HG02763 (cell line): ENCODE data around the gene MAMDC2.

Source experiments
- ATAC-seq: cut with Tn5 transposase; IDR thresholded peaks from one replicate; pipeline ENCODE4 v1.9.1; 2021; ENCODE audit warnings: mild to moderate bottlenecking, moderate library complexity; ENCODE audit not compliant: unreplicated experiment

Gene MAMDC2

DNA sequence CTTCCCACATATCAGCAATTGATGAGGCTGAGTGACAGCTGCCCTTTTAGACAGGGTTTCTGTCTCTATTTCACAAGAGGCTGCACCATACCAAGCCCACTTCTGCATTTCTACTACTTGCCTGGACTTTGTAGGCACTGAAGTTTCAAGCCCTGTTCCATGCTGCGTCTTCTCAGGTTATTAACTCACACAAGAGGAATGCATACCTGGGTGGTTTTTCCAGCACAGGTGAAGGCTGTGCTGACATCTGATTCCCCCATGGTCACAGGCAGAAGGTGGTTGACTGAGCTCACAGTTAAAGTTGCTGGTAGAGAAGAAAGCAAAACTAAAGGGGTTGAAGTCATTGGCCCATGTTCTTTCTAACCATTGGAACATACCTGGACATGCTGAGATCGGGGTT is 86.6 kb downstream of the MAMDC2 start:
- no peak for ATAC-seq

DNA sequence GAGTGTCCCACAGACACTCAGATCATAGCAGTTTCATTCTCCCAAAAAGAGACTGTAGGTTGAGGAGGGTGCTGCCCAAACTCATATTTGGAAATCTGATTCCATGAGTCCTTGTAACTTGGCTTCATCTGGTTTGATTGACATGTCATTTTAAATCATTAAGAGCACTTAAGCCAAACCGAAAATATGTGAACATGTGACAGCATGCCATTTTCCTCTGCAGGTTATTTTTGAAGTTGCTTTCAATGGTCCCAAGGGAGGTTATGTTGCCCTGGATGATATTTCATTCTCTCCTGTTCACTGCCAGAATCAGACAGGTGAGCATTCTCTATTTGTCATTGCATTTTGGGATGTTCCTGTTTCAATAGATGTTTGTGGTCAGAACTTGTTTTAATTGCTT is 87.6 kb downstream of the MAMDC2 start:
- no peak for ATAC-seq

DNA sequence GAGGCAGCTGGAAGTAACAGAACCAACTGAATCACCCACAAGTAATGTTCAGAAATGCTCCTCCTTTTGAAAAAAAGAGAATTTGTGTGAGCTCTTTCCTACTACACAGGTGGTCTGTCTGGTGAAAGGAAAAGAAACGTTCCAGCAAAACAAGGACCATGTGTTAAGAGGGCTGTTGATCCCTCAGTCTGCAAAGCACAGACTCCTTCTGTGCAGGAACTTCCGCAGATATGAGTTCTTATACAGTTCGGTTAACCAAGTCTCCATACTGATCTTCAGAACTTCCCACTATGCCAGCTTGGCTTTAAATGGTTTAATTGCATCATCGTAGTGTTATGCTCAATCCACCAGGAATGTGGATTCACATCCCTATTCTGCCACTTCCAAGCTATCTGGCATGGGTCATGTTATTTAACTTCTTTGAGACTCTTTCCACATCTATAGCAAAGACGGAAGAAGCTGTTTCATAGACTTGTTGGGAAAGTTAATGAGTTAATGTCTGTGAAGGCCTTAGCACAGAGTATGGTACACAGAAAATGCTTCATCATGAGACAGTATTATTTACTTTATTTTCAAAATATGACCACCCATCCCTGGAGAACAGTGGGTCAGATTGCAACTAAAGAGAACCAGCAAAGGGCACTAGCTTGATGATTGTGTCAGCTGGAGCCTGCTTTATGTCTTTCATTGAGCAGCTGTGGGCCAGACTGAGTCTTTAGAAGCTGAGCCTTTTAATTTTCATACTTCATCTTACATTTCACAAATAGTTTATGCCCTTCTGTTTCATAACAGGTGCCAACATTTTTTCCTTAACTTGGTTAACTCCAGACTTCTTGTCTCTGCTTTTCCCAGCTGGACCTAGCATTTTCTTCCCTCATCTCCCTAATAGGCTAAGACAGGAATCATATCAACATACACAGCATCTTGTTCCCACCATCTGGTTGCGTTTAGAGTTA is 89.9 kb downstream of the MAMDC2 start:
- no peak for ATAC-seq

DNA sequence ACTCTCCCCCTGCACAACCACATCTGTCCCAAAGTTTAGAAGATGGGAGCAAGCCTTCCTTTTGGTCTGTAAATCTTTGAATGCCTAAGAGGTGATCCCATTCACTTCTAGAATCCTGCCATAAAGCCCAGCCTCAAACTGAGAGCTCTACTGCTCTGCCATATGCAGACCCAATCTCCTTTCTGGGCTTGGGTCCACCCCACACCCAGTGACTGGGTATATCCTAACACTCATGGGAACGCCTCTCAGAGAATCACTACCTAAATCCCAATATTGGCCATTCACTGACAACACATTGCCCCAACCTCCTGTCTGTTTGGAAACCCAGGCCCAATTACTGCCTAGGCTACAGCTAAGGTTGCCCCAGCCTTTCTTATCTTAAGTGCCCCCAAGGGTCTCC is 90.7 kb downstream of the MAMDC2 start:
- no peak for ATAC-seq

DNA sequence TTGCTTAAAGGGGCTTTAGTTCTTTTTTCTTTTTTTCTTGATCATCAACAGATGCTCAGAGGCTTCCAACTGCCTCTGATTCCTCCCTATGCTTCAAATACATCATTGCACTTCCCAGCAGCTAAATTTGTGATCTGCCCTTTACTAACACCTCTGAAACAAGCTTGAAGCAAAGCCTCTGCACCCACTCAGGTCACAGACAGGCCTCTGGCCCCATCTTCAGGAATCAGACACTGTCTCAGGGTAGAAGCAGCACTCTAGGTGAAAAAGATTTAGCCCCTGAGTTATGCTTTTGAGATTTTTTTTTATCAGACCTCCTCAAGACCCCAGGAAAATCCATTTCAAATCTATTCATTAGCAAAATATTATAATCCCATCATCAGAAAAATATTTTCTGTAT is 91.5 kb downstream of the MAMDC2 start:
- ATAC-seq = no peak

DNA sequence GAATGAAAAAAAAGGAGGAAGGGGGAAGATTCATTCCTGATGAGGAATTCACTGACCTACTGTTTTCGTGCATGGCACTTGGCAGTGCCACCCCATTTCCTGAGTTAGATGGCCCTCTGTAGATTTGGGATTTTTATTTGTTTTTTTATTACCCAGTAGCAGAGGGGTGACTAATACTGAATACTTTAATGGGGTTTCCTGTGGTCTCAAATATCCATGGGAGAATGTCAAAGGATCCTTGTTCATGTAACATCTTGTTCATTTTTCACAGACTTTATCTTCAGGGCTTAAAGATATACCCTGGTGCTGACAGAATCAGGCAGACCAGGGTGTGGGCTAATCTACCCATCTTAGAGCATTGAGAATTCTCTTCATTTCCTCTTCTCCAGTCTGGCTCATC is 93.0 kb downstream of the MAMDC2 start:
- ATAC-seq = no peak

DNA sequence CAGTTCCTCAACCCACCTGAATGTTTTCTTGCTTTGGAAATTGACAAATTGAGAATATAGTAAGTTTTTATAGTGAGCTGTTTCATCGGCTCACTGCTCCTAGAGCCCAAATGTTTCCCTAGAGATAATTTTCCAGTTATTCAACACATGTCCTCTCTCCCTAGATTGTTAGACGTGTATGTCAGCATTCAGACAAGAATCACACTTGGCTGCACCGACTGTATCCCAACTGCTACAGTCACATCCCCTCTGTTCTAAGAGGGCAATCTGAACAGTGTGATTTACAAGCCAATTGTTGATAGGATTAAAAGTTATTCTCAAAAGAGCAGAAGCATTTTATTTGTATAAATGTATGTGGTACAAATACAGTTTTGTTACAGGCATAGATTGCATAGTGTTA is 93.9 kb downstream of the MAMDC2 start:
- no peak for ATAC-seq

DNA sequence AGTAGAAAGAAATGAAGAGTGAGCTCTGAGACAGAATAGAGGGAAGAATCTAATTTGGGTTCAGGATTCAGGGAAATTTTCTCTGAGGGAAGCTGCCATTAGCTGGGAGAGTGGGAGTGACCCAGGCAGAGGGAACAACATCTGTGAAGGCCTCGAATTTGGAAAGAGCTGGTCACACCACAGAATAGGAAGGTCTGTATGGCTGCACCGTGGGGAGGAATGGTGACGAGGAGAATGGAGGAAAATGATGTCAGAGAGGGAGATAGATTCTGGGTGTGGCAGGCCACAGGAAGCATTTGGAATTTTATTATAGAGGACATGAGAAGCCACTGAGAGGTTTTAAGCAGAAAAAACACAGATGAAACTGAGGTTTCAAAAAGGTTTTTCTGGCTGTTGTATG is 98.5 kb downstream of the MAMDC2 start:
- no peak for ATAC-seq

DNA sequence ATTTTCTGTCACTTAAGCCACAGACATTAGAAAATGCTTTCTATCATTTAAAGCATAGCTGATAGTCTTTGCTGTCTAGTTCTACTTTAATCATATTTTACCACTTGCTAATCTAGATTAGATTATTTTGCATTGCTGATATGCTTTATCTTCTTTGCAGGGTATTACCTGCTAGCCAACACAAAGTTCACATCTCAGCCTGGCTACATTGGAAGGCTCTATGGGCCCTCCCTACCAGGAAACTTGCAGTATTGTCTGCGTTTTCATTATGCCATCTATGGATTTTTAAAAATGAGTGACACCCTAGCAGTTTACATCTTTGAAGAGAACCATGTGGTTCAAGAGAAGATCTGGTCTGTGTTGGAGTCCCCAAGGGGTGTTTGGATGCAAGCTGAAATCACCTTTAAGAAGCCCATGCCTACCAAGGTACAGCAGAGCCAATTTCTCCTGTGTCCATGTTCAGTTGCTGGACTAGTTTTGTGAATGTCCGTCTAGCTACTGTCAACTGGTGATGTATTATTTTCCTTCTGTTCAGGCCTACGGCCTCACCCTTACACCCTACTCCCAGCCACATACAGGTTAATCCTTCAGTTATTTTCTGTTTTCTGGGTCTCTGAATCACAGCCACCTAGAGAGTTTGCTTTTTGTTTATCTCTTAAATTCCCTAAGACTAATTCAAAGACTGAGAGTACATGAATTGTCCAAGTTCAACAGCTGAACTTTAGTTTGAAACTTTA is 99.9 kb downstream of the MAMDC2 start:
- no peak for ATAC-seq

DNA sequence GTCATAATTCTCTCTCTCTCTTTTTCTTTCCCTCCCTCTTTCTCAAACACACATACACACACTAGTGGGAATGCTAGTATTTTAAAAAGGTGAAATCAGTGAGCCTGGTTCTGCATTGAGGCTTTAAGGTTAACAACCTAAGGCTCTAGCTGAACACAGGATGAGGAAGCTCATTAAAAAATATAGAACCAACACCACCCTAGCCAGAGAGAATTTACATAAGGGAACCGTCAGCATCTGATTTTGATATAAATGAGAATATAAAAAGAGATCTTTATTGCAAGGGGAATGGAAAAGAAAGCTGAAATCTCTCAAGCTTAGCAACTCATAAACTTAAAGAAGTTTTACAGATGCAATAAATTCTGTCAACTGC is 100.5 kb downstream of the MAMDC2 start:
- ATAC-seq = no peak

DNA sequence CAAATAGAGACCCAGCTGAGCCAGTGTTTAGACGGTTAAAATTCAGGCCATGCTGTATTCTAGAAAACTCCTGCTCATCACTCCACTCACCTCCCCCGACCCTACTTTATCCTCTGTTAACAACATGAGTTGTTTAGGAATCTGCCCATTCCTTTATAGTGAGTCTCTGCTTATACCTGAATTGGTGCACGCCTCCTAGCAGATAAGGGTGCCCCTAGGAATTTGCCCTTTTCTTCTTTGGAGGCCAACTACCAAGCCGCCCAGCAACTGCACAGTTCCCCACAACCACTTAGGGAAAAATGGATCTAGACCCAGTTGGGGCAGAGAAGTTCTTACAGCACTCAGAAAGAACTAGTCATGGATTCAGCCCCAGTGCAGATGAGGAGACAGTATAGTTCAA is 102.3 kb downstream of the MAMDC2 start:
- ATAC-seq = no peak

DNA sequence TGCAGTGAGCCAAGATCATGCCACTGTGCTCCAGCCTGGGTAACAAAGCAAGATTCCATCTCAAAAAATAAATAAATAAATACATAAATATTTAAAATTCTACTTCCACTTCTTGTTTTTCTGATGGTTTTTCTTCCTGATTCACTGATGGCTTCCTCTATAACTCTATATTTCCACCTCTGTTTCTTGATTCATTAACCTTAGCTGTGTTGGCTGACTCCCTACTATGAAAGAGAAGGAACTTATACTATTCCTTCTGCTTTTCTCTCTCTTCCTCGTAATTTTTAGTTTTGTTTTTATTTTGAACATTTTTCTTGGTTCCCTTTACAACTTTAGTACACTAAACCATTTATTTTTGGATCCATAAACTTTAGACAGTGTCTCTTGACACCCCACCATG is 103.5 kb downstream of the MAMDC2 start:
- ATAC-seq = no peak

DNA sequence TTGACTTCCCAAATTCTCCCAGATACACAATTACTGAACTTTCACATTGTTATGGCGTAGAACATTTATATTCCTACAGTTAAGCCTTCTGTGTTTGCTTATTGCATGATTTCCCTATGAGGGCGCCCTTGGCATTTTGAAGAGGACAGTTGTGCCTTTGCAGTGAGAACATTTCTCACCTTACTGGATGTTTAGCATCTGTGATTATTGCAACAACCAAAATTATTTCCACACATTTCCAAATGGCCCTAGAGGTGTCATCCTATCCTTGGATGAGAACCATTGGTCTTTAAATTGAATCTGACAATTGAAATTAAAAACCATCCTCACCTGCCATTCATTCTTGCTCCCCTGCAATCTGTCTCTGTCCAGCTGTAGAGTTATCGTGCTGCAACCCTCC is 104.0 kb downstream of the MAMDC2 start:
- ATAC-seq = no peak

DNA sequence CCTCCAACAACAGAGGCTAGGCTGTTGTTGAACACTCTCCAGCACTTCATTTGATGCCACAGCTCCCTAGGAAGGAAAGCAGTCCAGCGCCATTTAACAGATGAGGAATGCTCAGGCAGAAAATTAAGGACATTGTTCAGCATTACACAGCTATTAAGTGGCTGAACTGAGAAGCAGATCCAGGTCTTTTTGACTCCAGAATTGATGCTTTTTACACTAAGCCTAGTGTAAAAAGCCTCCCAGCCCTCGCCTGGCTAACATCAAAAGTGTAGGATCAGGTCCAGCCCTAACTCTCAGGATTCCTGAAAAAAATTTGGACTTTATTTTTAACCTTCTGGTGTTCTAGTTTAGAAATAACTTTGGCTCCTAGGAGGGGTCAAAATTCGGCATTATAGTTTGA is 108.7 kb downstream of the MAMDC2 start:
- no peak for ATAC-seq

DNA sequence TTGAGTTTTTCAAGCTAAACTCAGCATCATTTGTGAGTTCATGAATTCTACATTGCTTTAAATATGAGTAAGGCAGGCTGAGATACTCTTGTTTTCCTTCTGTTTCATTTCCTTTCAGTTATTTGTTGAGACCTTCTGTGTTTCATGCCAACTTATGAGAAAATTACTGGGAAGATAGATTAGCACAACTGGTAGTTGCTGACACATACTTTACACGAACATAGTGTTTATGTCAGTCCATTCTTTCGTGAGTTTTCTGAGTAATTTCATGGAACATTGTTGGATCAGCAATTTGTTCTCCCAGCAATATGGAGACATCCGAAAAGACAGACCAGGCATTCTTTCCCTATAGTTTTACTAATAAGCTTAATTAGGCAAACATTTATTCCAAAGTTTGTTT is 113.1 kb downstream of the MAMDC2 start:
- ATAC-seq = no peak

DNA sequence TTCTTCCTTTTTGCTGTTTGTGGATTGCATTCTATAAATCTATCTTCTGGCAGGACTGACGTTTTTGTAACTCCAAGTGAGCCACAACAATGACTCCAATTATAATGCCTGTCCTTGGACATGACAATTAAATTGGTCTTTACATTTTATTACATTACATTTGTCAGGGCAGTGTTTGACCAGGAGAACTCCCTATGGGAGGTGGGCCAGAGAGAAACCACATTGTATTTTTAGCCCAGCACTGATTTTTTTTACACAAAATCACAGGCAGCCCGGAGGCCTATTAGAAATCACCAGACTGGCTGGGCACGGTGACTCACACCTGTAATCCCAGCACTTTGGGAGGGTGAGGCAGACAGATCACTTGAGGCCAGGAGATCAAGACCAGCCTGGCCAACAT is 116.0 kb downstream of the MAMDC2 start:
- ATAC-seq = no peak

DNA sequence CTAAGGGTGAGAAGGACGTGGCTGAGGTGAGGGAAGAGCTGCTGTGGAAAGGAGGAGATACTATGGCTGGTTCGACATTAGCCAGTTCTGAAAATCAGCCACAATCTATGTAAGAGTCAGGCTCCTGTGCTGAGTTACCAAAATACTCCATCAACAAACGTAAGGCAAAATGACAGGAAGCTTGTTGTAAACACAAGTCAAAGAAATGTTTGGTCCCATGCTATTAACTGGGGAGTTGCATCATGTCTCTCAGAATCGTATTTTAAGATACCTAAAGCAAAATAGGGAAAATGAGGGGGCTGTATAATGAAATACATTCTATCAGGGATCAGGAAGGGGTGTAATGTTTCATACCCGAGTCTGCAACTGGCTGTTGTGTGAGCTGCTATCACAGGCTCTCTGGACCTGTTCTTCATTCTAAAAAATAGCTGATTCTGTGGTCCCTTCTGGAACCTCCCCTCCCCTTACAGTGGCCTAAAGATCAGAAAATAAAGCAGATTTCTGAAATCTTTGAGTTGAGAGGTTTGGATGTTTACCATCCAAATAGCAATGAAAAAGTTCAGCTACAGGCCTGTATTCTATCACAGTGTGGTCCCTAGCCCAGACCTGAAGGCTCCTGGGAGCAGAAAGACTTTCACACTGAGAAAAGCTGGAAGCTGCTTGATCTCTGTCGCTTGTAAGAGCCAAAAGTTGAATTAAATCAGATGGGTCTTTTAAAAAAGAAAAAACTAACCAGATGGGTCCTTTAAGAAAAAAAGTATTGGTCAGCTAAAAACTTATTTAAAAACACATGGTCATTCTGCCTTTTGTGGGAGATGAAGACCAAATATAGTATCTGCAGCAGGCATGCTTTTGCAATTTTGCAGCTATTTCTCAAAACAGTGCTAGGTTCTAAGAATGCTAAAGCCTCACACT is 117.3 kb downstream of the MAMDC2 start:
- ATAC-seq = no peak

DNA sequence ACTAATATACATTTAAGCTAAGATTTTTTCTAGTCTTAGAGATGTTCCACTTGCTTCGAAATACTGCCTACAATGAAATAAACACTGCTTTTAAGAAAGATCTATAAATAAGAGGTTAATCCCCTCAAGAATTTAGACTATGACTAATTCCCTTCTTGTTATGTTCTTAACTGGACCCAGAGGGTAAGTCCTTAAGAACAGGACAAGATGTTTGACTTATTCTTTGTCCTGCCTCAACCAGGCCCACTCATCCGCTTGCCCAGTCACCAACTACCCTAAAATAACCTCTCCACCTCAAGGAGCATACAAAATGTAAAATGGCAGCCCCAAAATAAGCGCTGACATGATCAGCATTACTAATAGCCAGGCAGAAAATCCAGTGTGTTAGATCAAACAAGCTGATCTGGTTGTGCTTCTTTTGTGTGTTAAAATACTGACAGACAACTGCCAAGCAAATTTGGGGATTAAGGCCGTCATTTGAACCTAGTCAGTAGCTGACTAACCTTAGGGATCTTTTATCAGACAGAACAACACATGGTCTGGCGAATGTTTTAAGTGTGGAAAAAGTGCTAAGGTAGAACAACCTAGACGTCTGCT is 121.5 kb downstream of the MAMDC2 start:
- ATAC-seq = no peak

DNA sequence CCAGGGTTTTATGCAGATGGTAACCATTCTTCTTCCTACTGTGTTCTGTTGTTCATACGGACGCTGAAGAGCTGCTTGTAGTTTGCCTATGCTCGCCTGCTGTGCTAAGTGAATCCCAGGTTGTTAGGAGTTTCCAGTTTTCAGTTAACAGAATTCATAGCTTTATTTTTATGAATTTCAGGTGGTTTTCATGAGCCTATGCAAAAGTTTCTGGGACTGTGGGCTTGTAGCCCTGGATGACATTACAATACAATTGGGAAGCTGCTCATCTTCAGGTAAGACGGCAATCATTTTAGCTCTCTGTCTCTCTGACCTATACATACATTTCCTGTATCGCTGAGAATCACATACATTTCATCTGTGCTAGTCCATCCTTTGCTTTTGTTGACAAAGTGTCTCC is 124.9 kb downstream of the MAMDC2 start:
- no peak for ATAC-seq

DNA sequence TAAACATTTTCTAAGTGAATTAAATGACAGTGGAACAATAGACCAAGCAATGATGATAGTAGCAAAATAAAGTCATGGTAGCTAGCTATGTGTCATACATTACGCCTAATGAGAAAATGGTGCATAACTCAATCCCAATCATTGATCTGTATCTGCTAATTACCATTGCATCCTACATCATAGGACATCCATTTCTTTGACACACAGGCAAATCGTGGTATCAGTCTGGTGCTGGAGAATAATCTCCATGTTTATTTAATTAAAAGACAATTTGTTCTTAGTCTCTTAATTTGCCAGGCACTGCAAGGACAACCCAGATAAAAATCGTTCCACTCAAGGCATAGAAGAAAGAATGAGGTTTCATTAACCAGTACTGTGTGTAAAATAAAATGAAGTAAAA is 125.6 kb downstream of the MAMDC2 start:
- ATAC-seq = no peak
